Stimulated activated CD4-positive, alpha-beta T cell treated with anti-CD3 and anti-CD28 coated beads, TNF-alpha, amount 100 ng/mL, for 4 hours (primary cell): Measurements from ENCODE around the gene STOML1.

Experiments
- DNase-seq, 3 experiments: peaks; one replicate each; pipeline ENCODE4 v3.0.0-alpha.2; 2020; ENCODE audit warnings: low read depth in 3 of 3

Gene STOML1

GRCh38 chr15:74019734-74020133 is 27.6 kb upstream of the STOML1 start:
- DNase-seq: no peak

GRCh38 chr15:74013374-74013894 is 21.3 kb upstream of the STOML1 start:
- no peak for DNase-seq

- no peak for DNase-seq
Measured at GRCh38 chr15:74011610-74012009, 19.5 kb upstream of the STOML1 start.

GRCh38 chr15:74010929-74011540 is 18.9 kb upstream of the STOML1 start:
- no peak for DNase-seq

GRCh38 chr15:74008901-74009300 is 16.8 kb upstream of the STOML1 start:
- DNase-seq: no peak

- DNase-seq: no peak
Measured at GRCh38 chr15:74007820-74008371, 15.8 kb upstream of the STOML1 start.

- DNase-seq: no peak
Measured at GRCh38 chr15:74006774-74007639, 14.9 kb upstream of the STOML1 start.

GRCh38 chr15:73997986-73998385 is 5.9 kb upstream of the STOML1 start:
- DNase-seq: no peak

GRCh38 chr15:73996939-73997338 is 4.8 kb upstream of the STOML1 start:
- DNase-seq: no peak

- DNase-seq: no peak
Measured at GRCh38 chr15:73996267-73996666, 4.2 kb upstream of the STOML1 start.

GRCh38 chr15:73994912-73995622 is 3.0 kb upstream of the STOML1 start:
- no peak for DNase-seq

- DNase-seq: peak; percentile 79 to 88 (median 86)
Measured at GRCh38 chr15:73994413-73994883, 2.4 kb upstream of the STOML1 start, which contains the start of gene PML. Gene PML (plus strand): TSS chr15:73994716. CDS start chr15:73994813, 97 bp downstream.

- DNase-seq: no peak
Measured at GRCh38 chr15:73993211-73993994, 1.3 kb upstream of the STOML1 start.

GRCh38 chr15:73992594-73992898 is 451 bp upstream of the STOML1 start:
- DNase-seq: no peak

GRCh38 chr15:73991260-73991659 is 835 bp downstream of the STOML1 start:
- DNase-seq: no peak

- DNase-seq: no peak
Measured at GRCh38 chr15:73990250-73991005, 1.7 kb downstream of the STOML1 start.

- no peak for DNase-seq
Measured at GRCh38 chr15:73989001-73989798, 2.9 kb downstream of the STOML1 start.

- no peak for DNase-seq
Measured at GRCh38 chr15:73988445-73988969, 3.6 kb downstream of the STOML1 start.

GRCh38 chr15:73987681-73988444 is 4.2 kb downstream of the STOML1 start:
- DNase-seq: no peak
